Aorta (tissue), 5 donors: ENCODE data around the gene BTRC. TPM values are rescaled to one million over a fixed set of nuclear protein-coding genes. Genes with fewer than 3 reads are reported as not detected.
"Not testable (repeated sequence)": the region's sequence is repeated elsewhere in the genome, so short reads cannot be mapped to it uniquely, and the experiment has no call there.

Source experiments
- ATAC-seq: fragments of 200-7000 bp; cut with Tn5 transposase; one replicate; pipeline ENCODE4 v1.9.1; 2022; ENCODE audit warnings: moderate library complexity; ENCODE audit not compliant: low FRiP score
- DNase-seq, 2 donors: peaks; one replicate each; pipeline ENCODE4 v3.0.0-alpha.2; 2020
- H3K27ac ChIP-seq, 2 donors: one replicate each; pipeline ENCODE4 v1.5.1; 2013; ENCODE audit warnings: low read length in 2 of 2, mild to moderate bottlenecking in 2 of 2, moderate library complexity in 2 of 2, control low read depth in 1 of 2, inconsistent platforms in 1 of 2, low read depth in 1 of 2
- H3K27me3 ChIP-seq, 2 donors: one replicate each; pipeline ENCODE4 v1.6.1; 2013; ENCODE audit warnings: control low read depth in 1 of 2, low read length in 1 of 2, mild to moderate bottlenecking in 1 of 2, moderate library complexity in 1 of 2; ENCODE audit not compliant: insufficient read depth in 2 of 2, control insufficient read depth in 1 of 2
- H3K36me3 ChIP-seq, 2 donors: one replicate each; pipeline ENCODE4 v1.6.1; 2013; ENCODE audit warnings: control low read depth in 1 of 2, low read length in 1 of 2, mild to moderate bottlenecking in 1 of 2; ENCODE audit not compliant: insufficient read depth in 2 of 2, control insufficient read depth in 1 of 2
- H3K4me1 ChIP-seq, 2 donors: one replicate each; pipeline ENCODE4 v1.6.1; 2013; ENCODE audit warnings: low read length in 2 of 2, control low read depth in 1 of 2, mild to moderate bottlenecking in 1 of 2, moderate library complexity in 1 of 2; ENCODE audit not compliant: insufficient read depth in 2 of 2, control insufficient read depth in 1 of 2
- H3K4me3 ChIP-seq, 2 donors: one replicate each; pipeline ENCODE4 v1.5.1; 2013; ENCODE audit warnings: low read length in 2 of 2, control low read depth in 1 of 2, mild to moderate bottlenecking in 1 of 2
- H3K9me3 ChIP-seq: one replicate; pipeline ENCODE4 v1.6.1; 2013; ENCODE audit warnings: mild to moderate bottlenecking, low read length; ENCODE audit not compliant: control insufficient read depth
- WGBS, 2 donors: extraction: QIAGEN DNeasy Blood & Tissue Kit; methylation state at CpG; one replicate each; pipeline ENCODE4 v1.1.7; 2013; 5-methylcytosine and 5-hydroxymethylcytosine counted together
- intact Hi-C, 2 donors: fragments of 100-400 bp; cut with DNase I; formaldehyde crosslinking; loops; one replicate each; pipeline versions ENCODE4 v1.14.2 to v1.15.0; 2022
- polyA plus RNA-seq, 2 donors: library from polyadenylated mRNA; stranded (reverse); fragments of 200-250 nt; gene quantifications; one replicate each; pipeline ENCODE4 v1.2.3, GENCODE V29; 2013
- total RNA-seq, 2 donors: library from RNA; stranded (reverse); fragmentation: NEBNext Ultra II Directional; extraction: Animal tissue kit (Norgen Biotek cat#: 25700); gene quantifications; one replicate each; pipeline ENCODE4 v1.2.1, GENCODE V29; 2021
- donor health status: healthy with polysubstance abuse.
- donor health status: Bipolar disorder and iron deficiency.
- donor health status: DM: no; HTN: no; CAD: no.
- donor health status: DM: no; HTN: no; CAD: no.
- donor health status: DM: yes; HTN: yes; CAD: no.

The BTRC gene
- total and polyA plus RNA-seq, 4 donors = 4.4 to 21.0 (median 10.8) TPM

GRCh38 chr10:101355072-101355706 lies 1.2 kb downstream of the BTRC start:
- intact Hi-C loops = loop anchor here in 1 of 2 donors (10.0 kb wide), 1 partner anchor 110 kb away; no protein-coding TSS in a partner anchor
- H3K9me3 ChIP-seq = no peaks in the 10 kb centered on the region
- WGBS, 2 donors = 38 to 45% methylated on average over 6 of the region's 6 CpGs
- H3K27ac ChIP-seq = no peak overlapping the region
- ATAC-seq (no peak), DNase-seq (no peak)
- H3K27me3 ChIP-seq = no peaks in the 10 kb centered on the region
- no peaks in the 10 kb centered on the region for H3K36me3 ChIP-seq
- H3K4me1 ChIP-seq = no peaks in the 10 kb centered on the region
- peak overlapping the region; percentile 68 to 69 for H3K4me3 ChIP-seq

- 94 to 96% methylated on average over 5 of the region's 5 CpGs for WGBS, 2 donors
- H3K27me3 ChIP-seq = no peaks in the 10 kb centered on the region
- DNase-seq (no peak), ATAC-seq (no peak)
- no peak overlapping the region for H3K4me3 ChIP-seq
- no peaks in the 10 kb centered on the region for H3K9me3 ChIP-seq
- intact Hi-C loops = loop anchor here in 1 of 2 donors (10.0 kb wide), 1 partner anchor 109 kb away; no protein-coding TSS in a partner anchor
- H3K36me3 ChIP-seq = no peaks in the 10 kb centered on the region
- H3K27ac ChIP-seq = no peak overlapping the region
- no peaks in the 10 kb centered on the region for H3K4me1 ChIP-seq
These were observed 2.2 kb downstream of the BTRC start for GRCh38 chr10:101356132-101356531.

GRCh38 chr10:101357958-101358357 lies 4.0 kb downstream of the BTRC start:
- H3K36me3 ChIP-seq = no peaks in the 10 kb centered on the region
- H3K9me3 ChIP-seq = no peaks in the 10 kb centered on the region
- ATAC-seq = no peak
- WGBS, 2 donors = 76 to 81% methylated on average over 4 of the region's 4 CpGs
- intact Hi-C loops = loop anchor here in 1 of 2 donors (10.0 kb wide), 1 partner anchor 107 kb away; no protein-coding TSS in a partner anchor
- no peak overlapping the region for H3K27ac ChIP-seq
- DNase-seq = no peak
- no peak overlapping the region for H3K4me3 ChIP-seq
- no peaks in the 10 kb centered on the region for H3K27me3 ChIP-seq
- H3K4me1 ChIP-seq = no peaks in the 10 kb centered on the region

- intact Hi-C loops = loop anchor here in 1 of 2 donors (10.0 kb wide), 1 partner anchor 106 kb away; no protein-coding TSS in a partner anchor
These were observed 4.8 kb downstream of the BTRC start for GRCh38 chr10:101358706-101359300.

DNA sequence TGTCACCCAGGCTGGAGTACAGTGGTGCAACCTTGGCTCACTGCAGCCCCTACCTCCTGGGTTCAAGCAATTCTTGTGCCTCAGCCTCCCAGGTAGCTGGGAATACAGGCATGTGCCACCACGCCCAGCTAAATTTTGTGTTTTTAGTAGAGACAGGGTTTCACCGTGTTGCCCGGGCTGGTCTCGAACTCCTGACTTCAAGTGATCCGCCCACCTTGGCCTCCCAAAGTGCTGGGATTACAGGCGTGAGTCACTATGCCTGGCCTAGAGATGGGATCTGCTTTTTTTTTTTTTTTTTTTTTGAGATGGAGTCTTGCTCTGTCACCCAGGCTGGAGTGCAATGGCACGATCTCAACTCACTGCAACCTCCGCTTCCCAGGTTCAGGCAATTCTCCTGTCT lies 6.1 kb downstream of the BTRC start:
- WGBS, 2 donors = 94 to 95% methylated on average over 8 of the region's 8 CpGs
- DNase-seq, ATAC-seq, H3K27ac ChIP-seq, intact Hi-C loops, H3K27me3 ChIP-seq, H3K36me3 ChIP-seq, H3K9me3 ChIP-seq, H3K4me3 ChIP-seq, H3K4me1 ChIP-seq: not testable (repeated sequence)

More at GRCh38 chr10:101358706-101359300, 4.8 kb downstream of the BTRC start:
- Histone ChIP-seq H3K9me3 (no peaks in the 10 kb centered on the region), H3K27me3 (no peaks in the 10 kb centered on the region), H3K4me1 (no peaks in the 10 kb centered on the region), H3K36me3 (no peaks in the 10 kb centered on the region), H3K27ac (no peak overlapping the region), H3K4me3 (no peak overlapping the region)
- ATAC-seq (no peak), DNase-seq (no peak)
- WGBS, 2 donors = 50 to 57% methylated on average over 5 of the region's 5 CpGs

DNA sequence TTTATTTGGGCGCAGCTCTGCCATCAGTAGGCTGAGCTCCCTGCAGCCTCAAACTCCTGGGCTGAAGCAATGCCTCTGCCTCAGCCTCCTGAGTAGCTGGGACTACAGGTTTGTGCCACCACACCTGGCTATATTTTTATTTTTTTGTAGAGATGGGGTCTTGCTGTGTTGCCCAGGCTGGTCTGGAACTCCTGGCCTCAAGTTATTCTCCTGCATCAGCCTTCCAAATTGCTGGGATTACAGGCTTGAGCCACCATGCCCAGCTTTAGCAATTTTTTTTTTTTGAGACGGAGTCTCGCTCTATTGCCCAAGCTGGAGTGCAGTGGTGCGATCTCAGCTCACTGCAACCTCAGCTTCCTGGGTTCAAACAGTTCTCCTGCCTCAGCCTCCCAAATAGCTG lies 6.9 kb downstream of the BTRC start:
- H3K4me3 ChIP-seq, H3K27ac ChIP-seq, ATAC-seq, DNase-seq, H3K27me3 ChIP-seq, H3K4me1 ChIP-seq, H3K36me3 ChIP-seq, H3K9me3 ChIP-seq, intact Hi-C loops: not testable (repeated sequence)
- 96 to 98% methylated on average over 4 of the region's 4 CpGs for WGBS, 2 donors

DNA sequence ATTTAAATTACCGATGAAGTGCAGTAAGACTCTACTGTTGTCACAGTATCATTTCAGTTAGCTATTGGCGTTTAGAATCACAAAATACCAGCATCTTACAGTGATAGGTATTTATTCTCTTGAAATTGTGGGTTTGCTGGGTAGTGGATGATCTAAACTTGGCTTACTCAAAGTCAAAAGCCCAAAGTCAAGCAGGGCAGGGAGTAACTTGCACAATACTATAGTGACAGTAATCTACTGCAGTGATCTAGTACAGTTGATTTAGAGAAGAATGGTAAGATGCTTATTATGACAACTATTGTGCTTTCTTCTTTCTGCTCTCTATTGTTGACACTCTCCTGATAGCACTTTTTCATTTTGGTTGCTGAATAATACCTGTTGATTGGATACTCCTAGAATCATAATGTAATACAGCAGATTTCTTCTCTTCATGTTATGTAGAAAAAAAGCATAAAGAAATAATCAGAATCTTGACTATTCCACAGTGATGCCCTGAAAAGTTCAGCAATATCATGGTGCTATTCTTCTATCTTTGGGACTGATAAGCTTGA lies 10.0 kb downstream of the BTRC start:
- Histone ChIP-seq H3K4me1 (peaks cover 0 to 3% of the 10 kb centered on the region in 2 donors), H3K4me3 (no peak overlapping the region), H3K9me3 (no peaks in the 10 kb centered on the region), H3K36me3 (peaks cover 0 to 3% of the 10 kb centered on the region in 2 donors), H3K27ac (no peak overlapping the region), H3K27me3 (no peaks in the 10 kb centered on the region)
- intact Hi-C loops = no loop called here
- no peak for DNase-seq
- ATAC-seq = no peak
- WGBS, 2 donors = 90 to 93% methylated on average over 2 of the region's 2 CpGs

DNA sequence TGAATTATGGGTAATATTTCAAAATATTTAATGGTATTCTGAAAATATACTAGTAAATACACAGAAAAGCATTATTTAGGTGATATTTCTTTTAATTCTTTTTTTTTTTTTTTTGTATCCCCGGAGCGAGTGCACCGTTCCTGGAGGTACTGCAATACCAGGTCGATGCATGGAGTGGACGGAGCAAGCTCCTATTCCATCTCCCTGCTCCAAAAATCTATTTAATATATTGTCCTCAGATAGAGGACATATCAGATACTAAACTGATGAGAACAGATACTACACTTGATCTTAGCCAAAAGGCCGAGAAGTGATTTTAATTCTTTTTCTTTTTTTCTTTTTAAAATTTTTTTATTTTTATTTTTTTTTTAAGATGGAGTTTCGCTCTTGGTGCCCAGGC lies 10.8 kb downstream of the BTRC start:
- Histone ChIP-seq H3K4me3 (no peak overlapping the region), H3K36me3 (peaks cover under 1 to 3% of the 10 kb centered on the region in 2 donors), H3K27me3 (no peaks in the 10 kb centered on the region), H3K9me3 (no peaks in the 10 kb centered on the region), H3K27ac (no peak overlapping the region), H3K4me1 (peaks cover 0 to 3% of the 10 kb centered on the region in 2 donors)
- WGBS, 2 donors = 81 to 85% methylated on average over 7 of the region's 7 CpGs
- DNase-seq (no peak), ATAC-seq (no peak)
- intact Hi-C loops = no loop called here
